ENCODE data around the gene GRID1.

The GRID1 gene

GRCh38 chr10:86312701-86313270, 53.8 kb downstream of the GRID1 start:
- Histone ChIP-seq H3K9me3 (ENCODE audit: severe bottlenecking) (no peaks in the 10 kb centered on the region), H3K27me3 (ENCODE audit: insufficient read depth, poor library complexity, severe bottlenecking) (no peaks in the 10 kb centered on the region), H3K27ac (ENCODE audit: poor library complexity, severe bottlenecking) (no peak overlapping the region), H3K36me3 (ENCODE audit: low read depth) (no peaks in the 10 kb centered on the region), H3K4me3 (ENCODE audit: severe bottlenecking) (no peak overlapping the region), H3K4me1 (ENCODE audit: insufficient read depth, poor library complexity, severe bottlenecking) (no peaks in the 10 kb centered on the region)
- DNase-seq (ENCODE audit: low spot score), result peak; percentile 28
- TF ChIP-seq CTCF (IDR thresholded peaks at IDR 0.05; ENCODE audit: poor library complexity, severe bottlenecking), result no peak
- no peak for ATAC-seq (ENCODE audit: low read depth)

- no peak overlapping the region for H3K4me3 ChIP-seq (ENCODE audit: severe bottlenecking)
- no peaks in the 10 kb centered on the region for H3K9me3 ChIP-seq (ENCODE audit: severe bottlenecking)
- TF ChIP-seq CTCF (IDR thresholded peaks at IDR 0.05; ENCODE audit: poor library complexity, severe bottlenecking), result no peak
- H3K27me3 ChIP-seq (ENCODE audit: insufficient read depth, poor library complexity, severe bottlenecking), result no peaks in the 10 kb centered on the region
- no peaks in the 10 kb centered on the region for H3K36me3 ChIP-seq (ENCODE audit: low read depth)
- no peak for DNase-seq (ENCODE audit: low spot score)
- no peaks in the 10 kb centered on the region for H3K4me1 ChIP-seq (ENCODE audit: insufficient read depth, poor library complexity, severe bottlenecking)
- no peak overlapping the region for H3K27ac ChIP-seq (ENCODE audit: poor library complexity, severe bottlenecking)
- ATAC-seq (ENCODE audit: low read depth), result no peak
These were observed 54.7 kb downstream of the GRID1 start for GRCh38 chr10:86311906-86312305.

GRCh38 chr10:86311190-86311589, 55.4 kb downstream of the GRID1 start:
- H3K4me3 ChIP-seq (ENCODE audit: severe bottlenecking), result no peak overlapping the region
- ATAC-seq (ENCODE audit: low read depth) (no peak), DNase-seq (ENCODE audit: low spot score) (peak; percentile 23)
- no peak overlapping the region for H3K27ac ChIP-seq (ENCODE audit: poor library complexity, severe bottlenecking)
- no peak for TF ChIP-seq CTCF (IDR thresholded peaks at IDR 0.05; ENCODE audit: poor library complexity, severe bottlenecking)
- no peaks in the 10 kb centered on the region for H3K4me1 ChIP-seq (ENCODE audit: insufficient read depth, poor library complexity, severe bottlenecking)
- H3K9me3 ChIP-seq (ENCODE audit: severe bottlenecking), result no peaks in the 10 kb centered on the region
- H3K27me3 ChIP-seq (ENCODE audit: insufficient read depth, poor library complexity, severe bottlenecking), result no peaks in the 10 kb centered on the region
- H3K36me3 ChIP-seq (ENCODE audit: low read depth), result no peaks in the 10 kb centered on the region

GRCh38 chr10:86310702-86311101, 55.9 kb downstream of the GRID1 start:
- DNase-seq (ENCODE audit: low spot score), result peak; percentile 3
- Histone ChIP-seq H3K4me1 (ENCODE audit: insufficient read depth, poor library complexity, severe bottlenecking) (no peaks in the 10 kb centered on the region), H3K36me3 (ENCODE audit: low read depth) (no peaks in the 10 kb centered on the region), H3K4me3 (ENCODE audit: severe bottlenecking) (no peak overlapping the region), H3K27me3 (ENCODE audit: insufficient read depth, poor library complexity, severe bottlenecking) (no peaks in the 10 kb centered on the region), H3K9me3 (ENCODE audit: severe bottlenecking) (no peaks in the 10 kb centered on the region), H3K27ac (ENCODE audit: poor library complexity, severe bottlenecking) (no peak overlapping the region)
- no peak for TF ChIP-seq CTCF (IDR thresholded peaks at IDR 0.05; ENCODE audit: poor library complexity, severe bottlenecking)
- no peak for ATAC-seq (ENCODE audit: low read depth)

- H3K4me3 ChIP-seq (ENCODE audit: severe bottlenecking), result no peak overlapping the region
- no peaks in the 10 kb centered on the region for H3K4me1 ChIP-seq (ENCODE audit: insufficient read depth, poor library complexity, severe bottlenecking)
- H3K27ac ChIP-seq (ENCODE audit: poor library complexity, severe bottlenecking), result no peak overlapping the region
- ATAC-seq (ENCODE audit: low read depth), result no peak
- DNase-seq (ENCODE audit: low spot score), result peak; percentile 19
- H3K9me3 ChIP-seq (ENCODE audit: severe bottlenecking), result no peaks in the 10 kb centered on the region
- no peaks in the 10 kb centered on the region for H3K36me3 ChIP-seq (ENCODE audit: low read depth)
- H3K27me3 ChIP-seq (ENCODE audit: insufficient read depth, poor library complexity, severe bottlenecking), result no peaks in the 10 kb centered on the region
- TF ChIP-seq CTCF (IDR thresholded peaks at IDR 0.05; ENCODE audit: poor library complexity, severe bottlenecking), result no peak
These were observed 56.3 kb downstream of the GRID1 start for GRCh38 chr10:86310291-86310690.
